ENCODE data around the gene TEX50. TPM values are rescaled to one million over a fixed set of nuclear protein-coding genes. Genes with fewer than 3 reads are reported as not detected.
"Not testable (repeated sequence)": the region's sequence is repeated elsewhere in the genome, so short reads cannot be mapped to it uniquely, and the experiment has no call there.

The TEX50 gene
- total RNA-seq, 1 donor from 2014 or later, result not detected

- no peaks in the 10 kb centered on the region for H3K27me3 ChIP-seq (ENCODE audit: control insufficient read depth, insufficient read depth, low read length)
- no peak overlapping the region for H3K4me3 ChIP-seq (ENCODE audit: low read depth, low read length)
- no peaks in the 10 kb centered on the region for H3K36me3 ChIP-seq (ENCODE audit: control insufficient read depth, insufficient read depth, low read length)
- no peak for TF ChIP-seq CTCF (IDR thresholded peaks at IDR 0.05; ENCODE audit: insufficient read depth, low read length, poor library complexity, severe bottlenecking)
- DNase-seq (ENCODE audit: low read depth), result no peak
These were observed 47.0 kb downstream of the TEX50 start for GRCh38 chr1:173682184-173682583.

- not testable (repeated sequence) for H3K27me3 ChIP-seq (ENCODE audit: control insufficient read depth, insufficient read depth, low read length); H3K36me3 ChIP-seq (ENCODE audit: control insufficient read depth, insufficient read depth, low read length); DNase-seq (ENCODE audit: low read depth); H3K4me3 ChIP-seq (ENCODE audit: low read depth, low read length)
These were observed 48.7 kb downstream of the TEX50 start for GRCh38 chr1:173683838-173684237.

GRCh38 chr1:173685121-173685520 lies 50.0 kb downstream of the TEX50 start:
- not testable (repeated sequence) for H3K27me3 ChIP-seq (ENCODE audit: control insufficient read depth, insufficient read depth, low read length); H3K4me3 ChIP-seq (ENCODE audit: low read depth, low read length); DNase-seq (ENCODE audit: low read depth); H3K36me3 ChIP-seq (ENCODE audit: control insufficient read depth, insufficient read depth, low read length)

Other genes starting within 250 kb of the TEX50 start
- 180 and 187 TPM in 2 replicates for gene PRDX6, start 158.0 kb upstream of the TEX50 start, total RNA-seq
- not detected in 2 replicates for gene SLC9C2, start 32.3 kb upstream of the TEX50 start, total RNA-seq
- 0.55 and 0.67 TPM in 2 replicates for gene ANKRD45, start 34.5 kb downstream of the TEX50 start, total RNA-seq
- 17.3 and 22.9 TPM in 2 replicates for gene KLHL20, start 79.6 kb downstream of the TEX50 start, total RNA-seq
- gene DARS2, start 189.3 kb downstream of the TEX50 start, total RNA-seq, result 20.8 and 25.4 TPM in 2 replicates
- gene CENPL, start 189.5 kb downstream of the TEX50 start, total RNA-seq, result 4.4 and 6.6 TPM in 2 replicates
- gene GAS5, start 232.7 kb downstream of the TEX50 start, total RNA-seq, result 2,249 and 2,308 TPM in 2 replicates
- gene ZBTB37, start 233.0 kb downstream of the TEX50 start, total RNA-seq, result 7.5 and 7.9 TPM in 2 replicates